Measurements from ENCODE around the gene UTP25. TPM values are rescaled to one million over a fixed set of nuclear protein-coding genes. Genes with fewer than 3 reads are reported as not detected.

The UTP25 gene
- total RNA-seq, 1 donor from 2014 or later = 6.4 TPM

DNA sequence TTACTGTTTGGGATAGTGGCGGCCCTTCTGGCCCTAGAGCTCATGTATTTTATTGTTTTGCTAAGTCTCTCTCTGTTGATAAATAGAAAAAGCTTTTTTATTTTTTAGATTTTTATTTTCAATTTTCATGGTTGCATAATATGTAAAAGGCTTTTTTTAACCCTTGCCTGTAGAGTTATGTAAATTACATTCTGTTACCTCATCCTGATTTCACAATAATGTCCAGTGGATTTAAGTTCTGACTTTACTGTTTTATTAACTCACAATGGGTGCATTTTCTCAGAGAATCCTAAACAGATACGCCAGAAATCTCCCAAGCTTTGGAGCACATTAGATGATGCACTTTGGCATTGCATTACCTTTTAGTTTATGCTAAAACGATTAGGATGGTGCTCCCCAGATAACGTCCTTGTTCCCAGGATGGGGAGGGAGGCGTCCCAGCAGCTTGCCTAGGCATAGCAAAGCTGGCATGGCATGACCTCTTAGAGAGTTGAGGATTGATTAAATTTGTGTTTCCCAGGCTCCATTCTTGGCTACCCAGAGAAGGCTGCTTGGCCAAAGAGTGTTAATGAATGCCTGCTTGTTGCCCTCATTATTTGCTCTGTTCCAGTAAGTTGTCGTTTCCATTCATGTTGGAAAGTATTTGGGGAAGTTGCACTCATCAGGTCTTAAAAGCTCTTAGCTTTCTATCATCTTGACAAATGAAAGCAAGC lies 17.1 kb downstream of the UTP25 start:
- peaks cover 13% of the 10 kb centered on the region for H3K36me3 Mint-ChIP-seq
- no peaks in the 10 kb centered on the region for H3K9me3 ChIP-seq (ENCODE audit: low read depth)
- H3K27me3 ChIP-seq = no peaks in the 10 kb centered on the region
- H3K79me2 ChIP-seq (ENCODE audit: low read depth) = no peaks in the 10 kb centered on the region
- H3K9me3 Mint-ChIP-seq = no peaks in the 10 kb centered on the region
- no peaks in the 10 kb centered on the region for H3K36me3 ChIP-seq
- no peak overlapping the region for H3K4me2 ChIP-seq
- no peak overlapping the region for H3K27ac Mint-ChIP-seq
- H2AFZ ChIP-seq (replicated peaks) = no peak overlapping the region
- no peak overlapping the region for H3K9ac ChIP-seq
- TF ChIP-seq, protein P1, sequence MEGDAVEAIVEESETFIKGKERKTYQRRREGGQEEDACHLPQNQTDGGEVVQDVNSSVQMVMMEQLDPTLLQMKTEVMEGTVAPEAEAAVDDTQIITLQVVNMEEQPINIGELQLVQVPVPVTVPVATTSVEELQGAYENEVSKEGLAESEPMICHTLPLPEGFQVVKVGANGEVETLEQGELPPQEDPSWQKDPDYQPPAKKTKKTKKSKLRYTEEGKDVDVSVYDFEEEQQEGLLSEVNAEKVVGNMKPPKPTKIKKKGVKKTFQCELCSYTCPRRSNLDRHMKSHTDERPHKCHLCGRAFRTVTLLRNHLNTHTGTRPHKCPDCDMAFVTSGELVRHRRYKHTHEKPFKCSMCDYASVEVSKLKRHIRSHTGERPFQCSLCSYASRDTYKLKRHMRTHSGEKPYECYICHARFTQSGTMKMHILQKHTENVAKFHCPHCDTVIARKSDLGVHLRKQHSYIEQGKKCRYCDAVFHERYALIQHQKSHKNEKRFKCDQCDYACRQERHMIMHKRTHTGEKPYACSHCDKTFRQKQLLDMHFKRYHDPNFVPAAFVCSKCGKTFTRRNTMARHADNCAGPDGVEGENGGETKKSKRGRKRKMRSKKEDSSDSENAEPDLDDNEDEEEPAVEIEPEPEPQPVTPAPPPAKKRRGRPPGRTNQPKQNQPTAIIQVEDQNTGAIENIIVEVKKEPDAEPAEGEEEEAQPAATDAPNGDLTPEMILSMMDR (IDR thresholded peaks at IDR 0.05) = no peak
- TF ChIP-seq EZH2 (IDR thresholded peaks at IDR 0.05) (no peak), EZH2phosphoT487 (IDR thresholded peaks at IDR 0.05) (no peak)
- H3K27me3 Mint-ChIP-seq (ENCODE audit: insufficient read depth, low read depth) = no peaks in the 10 kb centered on the region
- no peak for DNase-seq (ENCODE audit: low spot score)
- H3K4me3 Mint-ChIP-seq = no peak overlapping the region
- no peaks in the 10 kb centered on the region for H3F3A ChIP-seq (ENCODE audit: low read depth)
- no peaks in the 10 kb centered on the region for H3K4me1 Mint-ChIP-seq
- no peaks in the 10 kb centered on the region for H3K4me1 ChIP-seq
- H4K20me1 ChIP-seq (ENCODE audit: low read depth) = no peaks in the 10 kb centered on the region
- no peak overlapping the region for H3K27ac ChIP-seq
- H3K4me3 ChIP-seq = no peak overlapping the region

DNA sequence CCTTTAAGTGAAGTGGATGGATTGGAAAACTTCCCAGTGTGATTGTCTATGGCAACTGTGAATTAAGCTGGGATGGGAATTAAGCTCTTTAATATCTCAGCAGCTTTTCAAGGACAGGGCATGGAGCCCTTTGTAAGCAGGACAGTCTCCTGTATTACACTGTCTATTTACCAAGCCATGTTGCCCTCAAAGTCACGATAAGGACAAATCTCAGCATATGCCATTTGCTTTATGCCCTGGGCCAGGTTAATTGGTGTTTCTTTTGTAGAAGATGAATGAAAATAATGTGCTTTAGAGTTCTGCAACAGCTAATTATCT lies 17.6 kb downstream of the UTP25 start:
- H3K79me2 ChIP-seq (ENCODE audit: low read depth) = no peaks in the 10 kb centered on the region
- H3K27me3 Mint-ChIP-seq (ENCODE audit: insufficient read depth, low read depth) = no peaks in the 10 kb centered on the region
- H3K36me3 ChIP-seq = no peaks in the 10 kb centered on the region
- no peaks in the 10 kb centered on the region for H3K27me3 ChIP-seq
- no peak for TF ChIP-seq EZH2 (IDR thresholded peaks at IDR 0.05)
- TF ChIP-seq, protein P1 (IDR thresholded peaks at IDR 0.05) = no peak
- TF ChIP-seq EZH2phosphoT487 (IDR thresholded peaks at IDR 0.05) = no peak
- no peaks in the 10 kb centered on the region for H3K4me1 Mint-ChIP-seq
- H3K9me3 ChIP-seq (ENCODE audit: low read depth) = no peaks in the 10 kb centered on the region
- DNase-seq (ENCODE audit: low spot score) = no peak
- H3K4me2 ChIP-seq = no peak overlapping the region
- no peaks in the 10 kb centered on the region for H3K4me1 ChIP-seq
- H3F3A ChIP-seq (ENCODE audit: low read depth) = no peaks in the 10 kb centered on the region
- no peak overlapping the region for H3K9ac ChIP-seq
- no peak overlapping the region for H3K4me3 Mint-ChIP-seq
- H3K4me3 ChIP-seq = no peak overlapping the region
- H2AFZ ChIP-seq (replicated peaks) = no peak overlapping the region
- no peaks in the 10 kb centered on the region for H4K20me1 ChIP-seq (ENCODE audit: low read depth)
- H3K36me3 Mint-ChIP-seq = peaks cover 13% of the 10 kb centered on the region
- H3K9me3 Mint-ChIP-seq = no peaks in the 10 kb centered on the region
- no peak overlapping the region for H3K27ac Mint-ChIP-seq
- no peak overlapping the region for H3K27ac ChIP-seq

DNA sequence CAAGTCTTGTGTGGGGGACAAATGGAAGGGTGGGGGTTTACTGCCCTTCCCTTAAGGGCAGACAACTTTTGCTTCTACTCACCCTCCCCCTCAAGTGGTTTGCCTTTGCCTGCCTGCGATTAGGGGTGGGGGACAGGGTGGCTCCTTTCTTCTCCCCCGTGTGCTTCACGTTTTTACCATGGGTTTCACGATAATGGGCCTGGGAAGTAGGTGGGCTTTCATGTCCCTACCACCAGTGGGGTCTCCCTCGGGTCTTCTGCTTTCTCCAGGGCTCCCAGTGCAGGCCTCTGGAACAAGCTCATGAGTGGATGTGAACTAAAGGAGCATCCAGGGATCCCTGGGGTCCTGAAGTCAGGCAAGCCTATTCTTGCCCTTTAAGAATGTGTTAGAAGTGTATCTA lies 21.6 kb downstream of the UTP25 start:
- Mint-ChIP-seq H3K36me3 (peaks cover 4% of the 10 kb centered on the region), H3K9me3 (no peaks in the 10 kb centered on the region), H3K27ac (no peak overlapping the region), H3K27me3 (ENCODE audit: insufficient read depth, low read depth) (no peaks in the 10 kb centered on the region), H3K4me1 (no peaks in the 10 kb centered on the region), H3K4me3 (no peak overlapping the region)
- Histone ChIP-seq H3K4me3 (no peak overlapping the region), H3K36me3 (peaks cover 8% of the 10 kb centered on the region), H3K4me1 (no peaks in the 10 kb centered on the region), H3K9ac (no peak overlapping the region), H4K20me1 (ENCODE audit: low read depth) (no peaks in the 10 kb centered on the region), H3K27ac (no peak overlapping the region), H3F3A (ENCODE audit: low read depth) (no peaks in the 10 kb centered on the region), H3K79me2 (ENCODE audit: low read depth) (no peaks in the 10 kb centered on the region), H2AFZ (replicated peaks) (no peak overlapping the region), H3K27me3 (no peaks in the 10 kb centered on the region), H3K9me3 (ENCODE audit: low read depth) (no peaks in the 10 kb centered on the region), H3K4me2 (no peak overlapping the region)
- no peak for DNase-seq (ENCODE audit: low spot score)
- TF ChIP-seq EZH2phosphoT487 (IDR thresholded peaks at IDR 0.05) (no peak), EZH2 (IDR thresholded peaks at IDR 0.05) (no peak)
- TF ChIP-seq, protein P1 (IDR thresholded peaks at IDR 0.05) = no peak

Measured in neural progenitor cell (in vitro differentiated cells).